Esophagus muscularis mucosa (tissue), 4 donors: ENCODE results near the gene TAS2R1.

Experiments
- CTCF ChIP-seq, 3 experiments: fragments of 200-600 bp in 2 of 3; fragments of 450-650 bp in 1 of 3; sonication (generic) in 2 of 3; IDR thresholded peaks; one replicate each; pipeline ENCODE4 v1.5.1; 2017 to 2019; ENCODE audit warnings: antibody characterized with exemption in 3 of 3, mild to moderate bottlenecking in 2 of 3, moderate library complexity in 1 of 3
- EP300 ChIP-seq: sonication (generic); formaldehyde crosslinking; IDR thresholded peaks from one replicate; pipeline ENCODE4 v1.6.1; 2017; ENCODE audit warnings: antibody characterized with exemption
- POLR2A ChIP-seq: fragments of 450-650 bp; IDR thresholded peaks from one replicate; pipeline ENCODE4 v1.6.1; 2017; ENCODE audit warnings: antibody characterized with exemption, moderate library complexity, mild to moderate bottlenecking, low read depth
- POLR2AphosphoS5 ChIP-seq, 2 donors: sonication (generic); formaldehyde crosslinking; IDR thresholded peaks; one replicate each; pipeline ENCODE4 v1.6.1; 2017; ENCODE audit warnings: antibody characterized with exemption in 2 of 2

DNA sequence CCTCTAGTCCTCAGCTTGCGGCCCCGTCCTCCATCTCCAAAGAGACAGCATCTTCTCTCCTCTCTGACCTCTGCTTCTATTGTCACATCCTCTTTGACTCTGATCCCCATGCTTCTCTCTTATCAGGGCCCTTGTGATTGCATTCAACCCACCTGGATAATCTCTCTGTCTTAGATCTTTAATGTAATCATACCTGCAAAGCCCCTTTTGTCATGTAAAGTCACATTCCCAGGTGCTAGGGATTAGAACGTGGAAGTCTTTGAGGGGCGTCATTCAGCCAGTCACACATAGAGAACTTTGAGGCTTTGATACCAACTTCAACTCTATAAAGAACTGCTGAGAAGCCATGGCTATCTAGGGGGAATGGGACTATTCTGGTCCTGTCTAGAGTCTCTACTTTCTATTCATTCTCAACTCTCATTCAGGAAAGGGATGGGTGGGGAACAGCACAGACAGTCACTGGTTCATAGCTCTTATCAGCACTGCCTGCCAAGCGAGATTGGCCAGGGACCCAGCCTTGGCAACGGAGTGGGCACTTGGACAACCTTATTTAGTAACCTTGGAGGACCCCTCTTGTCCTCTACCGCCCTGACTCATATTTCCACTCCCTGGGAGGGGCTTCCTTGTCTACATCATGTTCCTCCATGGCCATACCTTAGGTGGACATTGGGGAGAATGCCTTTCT lies 29.0 kb downstream of the TAS2R1 start:
- no peak for TF ChIP-seq CTCF (IDR thresholded peaks at IDR 0.05)
- no peak for TF ChIP-seq POLR2A
- no peak for TF ChIP-seq EP300
- TF ChIP-seq POLR2AphosphoS5 (IDR thresholded peaks at IDR 0.05), result no peak
